MM.1S (cell line): ENCODE results near the gene MT1F.

Experiments
- DNase-seq: peaks from one replicate; pipeline ENCODE4 v3.0.0-alpha.2; 2015
- H2AFZ ChIP-seq: fragments of 300-600 bp; sonication (generic); 2 replicates; pipeline ENCODE4 v1.6.0; 2016; ENCODE audit warnings: antibody characterized with exemption, low read length
- H3F3A ChIP-seq: fragments of 300-600 bp; sonication (generic); 2 replicates; pipeline ENCODE4 v1.6.1; 2016; ENCODE audit warnings: mild to moderate bottlenecking, antibody characterized with exemption, low read length, moderate library complexity, mixed read lengths; ENCODE audit not compliant: insufficient read depth
- H3K27ac ChIP-seq: fragments of 300-600 bp; sonication (generic); 2 replicates; pipeline ENCODE4 v1.5.1; 2016; ENCODE audit warnings: mild to moderate bottlenecking, low read length
- H3K27me3 ChIP-seq: fragments of 300-600 bp; sonication (generic); replicated peaks from 2 replicates; pipeline ENCODE4 v1.6.0; 2016; ENCODE audit warnings: low read length; ENCODE audit not compliant: insufficient read depth
- H3K36me3 ChIP-seq: fragments of 300-600 bp; sonication (generic); replicated peaks from 2 replicates; pipeline ENCODE4 v1.6.1; 2016; ENCODE audit warnings: mild to moderate bottlenecking, low read length, mixed read lengths; ENCODE audit not compliant: insufficient read depth
- H3K4me1 ChIP-seq: fragments of 300-600 bp; sonication (generic); 2 replicates; pipeline ENCODE4 v1.6.1; 2016; ENCODE audit warnings: low read length, mixed read lengths
- H3K4me2 ChIP-seq: fragments of 300-600 bp; sonication (generic); 2 replicates; pipeline ENCODE4 v1.6.0; 2016; ENCODE audit warnings: low read depth, low read length
- H3K4me3 ChIP-seq: fragments of 300-600 bp; sonication (generic); 2 replicates; pipeline ENCODE4 v1.5.1; 2016; ENCODE audit warnings: low read length, mixed read lengths
- H3K79me2 ChIP-seq: fragments of 300-600 bp; sonication (generic); 2 replicates; pipeline ENCODE4 v1.6.1; 2016; ENCODE audit warnings: mixed run types, low read length, mixed read lengths
- H3K9ac ChIP-seq: fragments of 300-600 bp; sonication (generic); 2 replicates; pipeline ENCODE4 v1.6.1; 2016; ENCODE audit warnings: low read length, mixed read lengths
- H3K9me2 ChIP-seq: fragments of 300-600 bp; sonication (generic); replicated peaks from 2 replicates; pipeline ENCODE4 v1.6.1; 2016; ENCODE audit warnings: mild to moderate bottlenecking, low read length, mixed read lengths; ENCODE audit not compliant: insufficient read depth
- H3K9me3 ChIP-seq: fragments of 300-600 bp; sonication (generic); replicated peaks from 2 replicates; pipeline ENCODE4 v1.6.1; 2016; ENCODE audit warnings: mild to moderate bottlenecking, low read length, mixed read lengths; ENCODE audit not compliant: insufficient read depth
- H4K20me1 ChIP-seq: fragments of 300-600 bp; sonication (generic); 2 replicates; pipeline ENCODE4 v1.6.1; 2016; ENCODE audit warnings: mild to moderate bottlenecking, low read length, moderate library complexity, mixed read lengths; ENCODE audit not compliant: insufficient read depth
- CTCF ChIP-seq: fragments of 300-600 bp; sonication (generic); IDR thresholded peaks from 2 replicates; pipeline ENCODE4 v1.5.1; 2016; ENCODE audit warnings: antibody characterized with exemption, low read length, mixed read lengths
- EZH2 ChIP-seq: fragments of 300-600 bp; sonication (generic); optimal IDR thresholded peaks from 2 replicates; pipeline ENCODE3; 2017; ENCODE audit warnings: low read depth, mild to moderate bottlenecking, antibody characterized with exemption, low read length, mixed read lengths
- EZH2phosphoT487 ChIP-seq: fragments of 300-600 bp; sonication (generic); IDR thresholded peaks from 2 replicates; pipeline ENCODE4 v1.6.1; 2018; ENCODE audit warnings: antibody characterized with exemption, low read length

The MT1F gene

GRCh38 chr16:56684926-56685590 lies 27.3 kb downstream of the MT1F start:
- no peak overlapping the region for H3K27ac ChIP-seq
- H3K9ac ChIP-seq = no peak overlapping the region
- no peak for DNase-seq

GRCh38 chr16:56686758-56687157 lies 29.0 kb downstream of the MT1F start:
- Histone ChIP-seq H3K9ac (no peak overlapping the region), H3K4me1 (no peaks in the 10 kb centered on the region), H2AFZ (no peak overlapping the region), H3K79me2 (no peaks in the 10 kb centered on the region), H3K9me3 (no peaks in the 10 kb centered on the region), H4K20me1 (no peaks in the 10 kb centered on the region), H3K9me2 (no peaks in the 10 kb centered on the region), H3K4me3 (no peak overlapping the region), H3K27me3 (peaks cover 16% of the 10 kb centered on the region; the same call in 1 of the 2 replicates), H3F3A (no peaks in the 10 kb centered on the region), H3K4me2 (no peak overlapping the region), H3K36me3 (no peaks in the 10 kb centered on the region), H3K27ac (no peak overlapping the region)
- TF ChIP-seq CTCF (no peak), EZH2phosphoT487 (no peak), EZH2 (no peak)
- DNase-seq = no peak

More at GRCh38 chr16:56684926-56685590, 27.3 kb downstream of the MT1F start:
- H3K4me2 ChIP-seq = no peak overlapping the region
- H3K36me3 ChIP-seq = no peaks in the 10 kb centered on the region
- H4K20me1 ChIP-seq = no peaks in the 10 kb centered on the region
- no peaks in the 10 kb centered on the region for H3K79me2 ChIP-seq
- no peaks in the 10 kb centered on the region for H3F3A ChIP-seq
- H3K9me3 ChIP-seq = no peaks in the 10 kb centered on the region
- H3K4me3 ChIP-seq = no peak overlapping the region
- no peaks in the 10 kb centered on the region for H3K9me2 ChIP-seq
- H2AFZ ChIP-seq = no peak overlapping the region
- peaks cover 16% of the 10 kb centered on the region; the same call in 1 of the 2 replicates for H3K27me3 ChIP-seq
- TF ChIP-seq CTCF (no peak), EZH2phosphoT487 (no peak), EZH2 (no peak)
- no peaks in the 10 kb centered on the region for H3K4me1 ChIP-seq

DNA sequence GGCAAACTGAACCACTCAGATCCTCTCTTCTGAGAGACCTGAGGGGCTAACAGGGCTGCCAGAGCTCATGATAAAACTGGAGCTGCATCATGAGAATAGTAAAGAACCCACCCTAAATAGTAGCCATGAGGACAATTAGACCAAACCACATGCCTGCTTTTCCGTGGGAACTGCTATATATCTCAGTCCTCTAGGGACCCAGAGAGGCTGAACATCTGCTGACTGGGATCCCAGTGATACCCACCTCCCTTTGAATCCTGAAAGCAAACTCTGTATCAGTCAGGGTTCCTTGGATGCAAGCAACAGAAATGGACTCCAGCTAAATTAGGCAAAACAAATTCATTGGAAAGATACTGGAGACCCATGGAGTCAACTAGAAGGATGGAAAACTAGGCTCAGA lies 31.0 kb downstream of the MT1F start:
- Histone ChIP-seq H3K4me1 (no peaks in the 10 kb centered on the region), H3K27ac (no peak overlapping the region), H3K27me3 (peaks cover 10% of the 10 kb centered on the region; the same call in 1 of the 2 replicates), H3K9ac (no peak overlapping the region), H3K9me3 (no peaks in the 10 kb centered on the region), H4K20me1 (no peaks in the 10 kb centered on the region), H3K79me2 (no peaks in the 10 kb centered on the region), H3K4me2 (no peak overlapping the region), H3K4me3 (no peak overlapping the region), H3K9me2 (no peaks in the 10 kb centered on the region), H2AFZ (no peak overlapping the region), H3K36me3 (no peaks in the 10 kb centered on the region), H3F3A (no peaks in the 10 kb centered on the region)
- no peak for DNase-seq
- TF ChIP-seq EZH2phosphoT487 (no peak), CTCF (no peak), EZH2 (no peak)
